SU-DHL-6 (cell line): ENCODE measurements around the gene HOXD11.

Experiments
- H2AFZ ChIP-seq: fragments of 200-600 bp; sonication (generic); 2 replicates; pipeline ENCODE4 v1.6.1; 2014; ENCODE audit warnings: low read depth, mild to moderate bottlenecking, moderate library complexity, mixed read lengths, antibody characterized with exemption, low read length; ENCODE audit not compliant: severe bottlenecking
- H3F3A ChIP-seq: fragments of 200-600 bp; shearing (Covaris generic); 2 replicates; pipeline ENCODE4 v1.6.0; 2016; ENCODE audit warnings: antibody characterized with exemption, mild to moderate bottlenecking; ENCODE audit not compliant: insufficient read depth
- H3K27ac ChIP-seq: fragments of 200-600 bp; sonication (generic); 2 replicates; pipeline ENCODE4 v1.5.1; 2016; ENCODE audit warnings: low read depth, mild to moderate bottlenecking, low read length, moderate library complexity, mixed read lengths
- H3K27me3 ChIP-seq: fragments of 200-600 bp; sonication (generic), shearing (Covaris generic); 2 replicates; pipeline ENCODE4 v1.6.0; 2014; ENCODE audit warnings: mild to moderate bottlenecking, low read length
- H3K36me3 ChIP-seq: fragments of 200-600 bp; sonication (generic); 2 replicates; pipeline ENCODE4 v1.6.1; 2014; ENCODE audit warnings: mild to moderate bottlenecking, low read length, mixed read lengths
- H3K4me2 ChIP-seq: fragments of 300-600, 200-600 bp; shearing (Covaris generic), sonication (generic); 2 replicates; pipeline ENCODE4 v1.6.0; 2014; ENCODE audit warnings: low read length, low read depth, mild to moderate bottlenecking; ENCODE audit not compliant: poor library complexity, severe bottlenecking
- H3K4me3 ChIP-seq: fragments of 200-600 bp; sonication (generic); 2 replicates; pipeline ENCODE4 v1.5.1; 2014; ENCODE audit warnings: antibody characterized with exemption, low read length, mild to moderate bottlenecking, mixed read lengths; ENCODE audit not compliant: insufficient read depth, poor library complexity, severe bottlenecking
- H3K79me2 ChIP-seq: fragments of 200-600 bp; sonication (generic); 2 replicates; pipeline ENCODE4 v1.6.1; 2014; ENCODE audit warnings: mild to moderate bottlenecking, low read length, moderate library complexity; ENCODE audit not compliant: insufficient read depth
- H3K9ac ChIP-seq: fragments of 200-600 bp; sonication (generic); 2 replicates; pipeline ENCODE4 v1.7.0; 2014; ENCODE audit warnings: mild to moderate bottlenecking, low read length
- H3K9me2 ChIP-seq: fragments of 200-600 bp; sonication (generic); replicated peaks from 2 replicates; pipeline ENCODE4 v1.6.1; 2014; ENCODE audit warnings: low read length; ENCODE audit not compliant: insufficient read depth
- H3K9me3 ChIP-seq: fragments of 200-600 bp; sonication (generic); 2 replicates; pipeline ENCODE4 v1.6.1; 2014; ENCODE audit warnings: low read length, mixed read lengths; ENCODE audit not compliant: insufficient read depth
- H4K20me1 ChIP-seq: fragments of 200-600 bp; sonication (generic); 2 replicates; pipeline ENCODE4 v1.6.1; 2014; ENCODE audit warnings: low read depth, mild to moderate bottlenecking, antibody characterized with exemption, low read length, moderate library complexity, mixed read lengths
- EZH2phosphoT487 ChIP-seq: fragments of 200-600 bp; sonication (generic), shearing (Covaris generic); conservative IDR thresholded peaks from 2 replicates; pipeline ENCODE4 v1.6.1; 2018; ENCODE audit warnings: mild to moderate bottlenecking, antibody characterized with exemption, low read length, moderate library complexity, mixed read lengths
- TF ChIP-seq, protein P1 (sequence below): fragments of 200-600 bp; sonication (generic); IDR thresholded peaks from one replicate; pipeline ENCODE4 v1.5.1; 2017; ENCODE audit warnings: antibody characterized with exemption, mild to moderate bottlenecking, low read length, moderate library complexity; ENCODE audit not compliant: insufficient read depth, poor library complexity, severe bottlenecking

Gene HOXD11

GRCh38 chr2:176130957-176131847 is 24.1 kb downstream of the HOXD11 start:
- Histone ChIP-seq H4K20me1 (no peaks in the 10 kb centered on the region), H3F3A (no peaks in the 10 kb centered on the region), H3K9me3 (no peaks in the 10 kb centered on the region), H3K4me3 (no peak overlapping the region), H3K79me2 (no peaks in the 10 kb centered on the region), H3K27me3 (no peaks in the 10 kb centered on the region), H3K27ac (no peak overlapping the region), H3K9ac (no peak overlapping the region), H3K4me2 (no peak overlapping the region), H2AFZ (no peak overlapping the region), H3K36me3 (no peaks in the 10 kb centered on the region), H3K9me2 (no peaks in the 10 kb centered on the region)
- TF ChIP-seq EZH2phosphoT487: no peak
- TF ChIP-seq, protein P1, sequence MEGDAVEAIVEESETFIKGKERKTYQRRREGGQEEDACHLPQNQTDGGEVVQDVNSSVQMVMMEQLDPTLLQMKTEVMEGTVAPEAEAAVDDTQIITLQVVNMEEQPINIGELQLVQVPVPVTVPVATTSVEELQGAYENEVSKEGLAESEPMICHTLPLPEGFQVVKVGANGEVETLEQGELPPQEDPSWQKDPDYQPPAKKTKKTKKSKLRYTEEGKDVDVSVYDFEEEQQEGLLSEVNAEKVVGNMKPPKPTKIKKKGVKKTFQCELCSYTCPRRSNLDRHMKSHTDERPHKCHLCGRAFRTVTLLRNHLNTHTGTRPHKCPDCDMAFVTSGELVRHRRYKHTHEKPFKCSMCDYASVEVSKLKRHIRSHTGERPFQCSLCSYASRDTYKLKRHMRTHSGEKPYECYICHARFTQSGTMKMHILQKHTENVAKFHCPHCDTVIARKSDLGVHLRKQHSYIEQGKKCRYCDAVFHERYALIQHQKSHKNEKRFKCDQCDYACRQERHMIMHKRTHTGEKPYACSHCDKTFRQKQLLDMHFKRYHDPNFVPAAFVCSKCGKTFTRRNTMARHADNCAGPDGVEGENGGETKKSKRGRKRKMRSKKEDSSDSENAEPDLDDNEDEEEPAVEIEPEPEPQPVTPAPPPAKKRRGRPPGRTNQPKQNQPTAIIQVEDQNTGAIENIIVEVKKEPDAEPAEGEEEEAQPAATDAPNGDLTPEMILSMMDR: no peak

DNA sequence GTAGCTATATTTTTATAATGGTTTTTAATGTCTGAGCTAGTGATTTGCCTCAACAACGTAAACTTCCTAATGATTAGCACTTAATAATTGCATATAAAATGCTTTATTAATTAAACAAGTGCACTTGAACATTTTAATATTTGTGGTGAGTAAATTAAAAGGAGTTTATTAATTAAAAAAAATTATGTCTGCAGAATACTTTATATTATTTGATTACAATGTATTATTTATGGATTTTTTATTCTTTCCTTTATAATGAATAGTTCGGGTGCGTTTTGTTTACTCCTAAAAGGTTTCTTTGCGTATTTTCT is 24.7 kb downstream of the HOXD11 start:
- H3K36me3 ChIP-seq: no peaks in the 10 kb centered on the region
- no peaks in the 10 kb centered on the region for H3F3A ChIP-seq
- no peak overlapping the region for H3K9ac ChIP-seq
- H4K20me1 ChIP-seq: no peaks in the 10 kb centered on the region
- no peaks in the 10 kb centered on the region for H3K27me3 ChIP-seq
- H3K4me3 ChIP-seq: no peak overlapping the region
- H3K79me2 ChIP-seq: no peaks in the 10 kb centered on the region
- H3K4me2 ChIP-seq: no peak overlapping the region
- H3K9me2 ChIP-seq: no peaks in the 10 kb centered on the region
- no peak overlapping the region for H2AFZ ChIP-seq
- no peak overlapping the region for H3K27ac ChIP-seq
- H3K9me3 ChIP-seq: no peaks in the 10 kb centered on the region
- TF ChIP-seq EZH2phosphoT487: no peak
- TF ChIP-seq, protein P1: no peak

DNA sequence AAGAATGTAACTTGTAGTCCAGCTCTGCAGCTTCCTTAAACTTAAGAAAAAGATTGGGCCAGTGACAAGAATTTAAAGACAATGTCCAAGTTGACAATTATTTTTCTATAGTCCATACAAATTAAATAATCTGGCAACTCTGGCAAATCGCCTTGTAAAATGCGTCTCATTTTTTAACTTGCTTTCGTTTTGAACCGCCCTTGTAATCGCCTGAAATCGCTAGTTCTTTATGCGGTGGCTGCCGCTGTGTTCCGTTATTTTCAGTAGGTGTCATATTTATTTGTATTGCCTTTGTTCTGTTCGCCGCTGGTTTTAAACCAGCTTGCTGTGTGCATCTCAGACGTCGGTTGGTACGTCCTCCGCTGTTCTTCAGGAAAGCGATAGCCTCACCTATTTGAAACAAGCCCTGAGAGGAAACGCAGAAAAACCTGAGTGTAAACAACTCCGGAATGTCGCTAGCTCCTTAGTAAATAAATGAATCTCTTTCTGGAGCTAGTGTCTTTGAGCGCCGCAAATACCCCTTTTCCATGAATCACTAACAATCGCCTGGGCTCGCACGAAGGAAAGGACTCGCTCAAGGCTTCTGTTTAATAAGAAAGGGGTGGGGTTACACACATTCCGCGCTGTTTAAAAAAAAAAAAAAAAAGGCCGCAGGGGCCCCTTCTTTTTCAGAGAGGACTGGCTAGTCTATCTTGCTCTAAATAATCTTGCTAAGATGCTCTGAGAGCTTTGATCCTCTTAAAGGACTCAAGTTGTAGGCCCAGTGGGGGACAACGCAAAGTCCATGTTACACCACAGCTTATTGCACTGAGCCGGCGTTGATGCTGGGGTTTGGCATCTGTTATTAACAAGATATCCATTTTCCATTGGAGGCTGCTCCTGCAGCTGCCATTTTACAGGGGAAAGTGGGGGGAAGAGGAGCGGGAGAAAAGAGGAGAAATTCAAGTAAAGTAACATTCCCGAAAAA is 25.4 kb downstream of the HOXD11 start:
- no peaks in the 10 kb centered on the region for H3K27me3 ChIP-seq
- H2AFZ ChIP-seq: no peak overlapping the region
- H3K79me2 ChIP-seq: no peaks in the 10 kb centered on the region
- H3K9me2 ChIP-seq: no peaks in the 10 kb centered on the region
- H4K20me1 ChIP-seq: no peaks in the 10 kb centered on the region
- no peak overlapping the region for H3K9ac ChIP-seq
- no peak overlapping the region for H3K4me2 ChIP-seq
- no peaks in the 10 kb centered on the region for H3K9me3 ChIP-seq
- no peak overlapping the region for H3K27ac ChIP-seq
- H3F3A ChIP-seq: no peaks in the 10 kb centered on the region
- H3K36me3 ChIP-seq: no peaks in the 10 kb centered on the region
- TF ChIP-seq, protein P1: no peak
- no peak for TF ChIP-seq EZH2phosphoT487
- H3K4me3 ChIP-seq: no peak overlapping the region
